HCT116 (cell line): ENCODE results near the gene ZNF804A. TPM values are rescaled to one million over a fixed set of nuclear protein-coding genes. Genes with fewer than 3 reads are reported as not detected.

Source experiments
- ATAC-seq: fragments of 200-7000 bp; cut with Tn5 transposase; 2 replicates; pipeline ENCODE4 v1.9.1; 2020; ENCODE audit warnings: mild to moderate bottlenecking, moderate library complexity
- BruUV-seq: library from RNA; stranded (reverse); fragments of 400-500 nt; replicated peaks from 2 replicates; lab custom pipeline; 2021; lab: Mats Ljungman, UMichigan
- CTCF ChIA-PET: fragments of 300-600 bp; sonication (Branson Sonifier 250); formaldehyde crosslinking; loops from one replicate; lab custom pipeline; 2021; ENCODE audit warnings: antibody characterized with exemption; lab: Charles Lee
- POLR2A ChIA-PET: fragments of 300-600, 350-600 bp; sonication (Branson Sonifier 250); formaldehyde crosslinking; loops from one replicate; lab custom pipeline; 2021; ENCODE audit warnings: antibody characterized with exemption; lab: Charles Lee
- RAD21 ChIA-PET, 2 experiments: fragments of 300-600 bp; sonication (Branson Sonifier 250); formaldehyde crosslinking; loops; one replicate each; lab custom pipeline; 2023; ENCODE audit warnings: low total read pairs in 2 of 2; ENCODE audit not compliant: uncharacterized antibody in 2 of 2, unreplicated experiment in 2 of 2, low non-redundant PET in 1 of 2; lab: Charles Lee
- DNase-seq: peaks from one replicate; pipeline ENCODE4 v3.0.0-alpha.2; 2010; ENCODE audit warnings: low read depth, low spot score
- H2AFZ ChIP-seq: fragments of 200-600 bp; shearing (Covaris generic), sonication (generic); 2 replicates; pipeline ENCODE4 v1.6.1; 2017; ENCODE audit warnings: low read depth, mixed run types, mixed read lengths, antibody characterized with exemption, low read length; ENCODE audit not compliant: poor library complexity, severe bottlenecking
- H3K27ac ChIP-seq: 2 replicates; pipeline ENCODE4 v1.5.1; 2012; ENCODE audit warnings: low read depth, low read length
- H3K27me3 ChIP-seq: fragments of 200-600 bp; sonication (generic); 2 replicates; pipeline ENCODE4 v1.6.1; 2016; ENCODE audit warnings: mixed run types, low read length, mixed read lengths; ENCODE audit not compliant: insufficient read depth
- H3K36me3 ChIP-seq, 2 experiments: fragments of 200-500 bp in 1 of 2; fragments of 200-600 bp in 1 of 2; sonication (Bioruptor generic) in 1 of 2; sonication (generic) in 1 of 2; 2 replicates each; pipeline versions ENCODE4 v1.5.1 to v1.6.1; 2014 to 2016; ENCODE audit warnings: low read length in 2 of 2, inconsistent platforms in 1 of 2, mixed read lengths in 1 of 2, mixed run types in 1 of 2; ENCODE audit not compliant: insufficient read depth in 2 of 2, control insufficient read depth in 1 of 2
- H3K4me1 ChIP-seq, 2 experiments: fragments of 200-600 bp in 1 of 2; sonication (generic) in 1 of 2; 2 replicates each; pipeline versions ENCODE4 v1.5.1 to v1.6.1; 2012 to 2017; ENCODE audit warnings: low read length in 2 of 2, inconsistent platforms in 1 of 2, mild to moderate bottlenecking in 1 of 2, mixed read lengths in 1 of 2, mixed run types in 1 of 2, moderate library complexity in 1 of 2; ENCODE audit not compliant: insufficient read depth in 2 of 2, control insufficient read depth in 1 of 2
- H3K4me2 ChIP-seq: fragments of 200-600 bp; sonication (generic); 2 replicates; pipeline ENCODE4 v1.6.1; 2017; ENCODE audit warnings: mixed run types, low read length, mixed read lengths
- H3K4me3 ChIP-seq, 2 experiments: fragments of 200-600 bp in 1 of 2; sonication (generic) in 1 of 2; replicated peaks in 1 of 2; 2 replicates each; pipeline ENCODE4 v1.5.1; 2011 to 2016; ENCODE audit warnings: low read length in 2 of 2, control low read depth in 1 of 2, low read depth in 1 of 2, mild to moderate bottlenecking in 1 of 2, mixed read lengths in 1 of 2, mixed run types in 1 of 2
- H3K79me2 ChIP-seq: fragments of 200-600 bp; sonication (generic); 2 replicates; pipeline ENCODE4 v1.6.1; 2017; ENCODE audit warnings: mild to moderate bottlenecking, mixed run types, low read length, moderate library complexity, mixed read lengths; ENCODE audit not compliant: insufficient read depth
- H3K9ac ChIP-seq: fragments of 200-600 bp; sonication (generic); 2 replicates; pipeline ENCODE4 v1.6.1; 2016; ENCODE audit warnings: low read length, mixed read lengths
- H3K9me2 ChIP-seq: fragments of 200-600 bp; sonication (generic), shearing (Covaris generic); 2 replicates; pipeline ENCODE4 v1.6.1; 2017; ENCODE audit warnings: mixed run types, mild to moderate bottlenecking, moderate library complexity; ENCODE audit not compliant: insufficient read depth
- H3K9me3 ChIP-seq, 2 experiments: fragments of 200-500 bp in 1 of 2; fragments of 200-600 bp in 1 of 2; sonication (Bioruptor generic) in 1 of 2; sonication (generic) in 1 of 2; 2 replicates each; pipeline ENCODE4 v1.6.1; 2014 to 2017; ENCODE audit warnings: low read length in 2 of 2, mixed read lengths in 2 of 2, inconsistent platforms in 1 of 2, low read depth in 1 of 2, mild to moderate bottlenecking in 1 of 2, mixed run types in 1 of 2, moderate library complexity in 1 of 2; ENCODE audit not compliant: control insufficient read depth in 1 of 2, insufficient read depth in 1 of 2
- H4K20me1 ChIP-seq: fragments of 200-600 bp; sonication (generic), shearing (Covaris generic); 2 replicates; pipeline ENCODE4 v1.6.1; 2017; ENCODE audit warnings: mixed run types, mild to moderate bottlenecking, moderate library complexity; ENCODE audit not compliant: insufficient read depth
- CBX3 ChIP-seq: IDR thresholded peaks from 2 replicates; pipeline ENCODE4 v1.6.1; 2012; ENCODE audit warnings: low read depth
- CEBPB ChIP-seq: IDR thresholded peaks from 2 replicates; pipeline ENCODE4 v1.6.1; 2012; ENCODE audit warnings: low read depth
- EGR1 ChIP-seq: IDR thresholded peaks from 2 replicates; pipeline ENCODE4 v1.6.1; 2012; ENCODE audit warnings: low read depth
- EZH2 ChIP-seq: fragments of 200-600 bp; sonication (generic); IDR thresholded peaks from 2 replicates; pipeline ENCODE4 v1.6.1; 2017; ENCODE audit warnings: antibody characterized with exemption, mixed run types
- EZH2phosphoT487 ChIP-seq: fragments of 200-600 bp; IDR thresholded peaks from 2 replicates; pipeline ENCODE4 v1.6.1; 2018; ENCODE audit warnings: antibody characterized with exemption, borderline replicate concordance
- FOSL1 ChIP-seq: IDR thresholded peaks from 2 replicates; pipeline ENCODE4 v1.6.1; 2012; ENCODE audit warnings: low read depth
- JUND ChIP-seq: IDR thresholded peaks from 2 replicates; pipeline ENCODE4 v1.6.1; 2012
- MAX ChIP-seq: IDR thresholded peaks from 2 replicates; pipeline ENCODE4 v1.6.1; 2012
- POLR2A ChIP-seq: IDR thresholded peaks from 2 replicates; pipeline ENCODE4 v1.7.0; 2011; ENCODE audit warnings: borderline replicate concordance; ENCODE audit not compliant: insufficient read depth, insufficient read length; ENCODE audit errors: extremely low read depth
- POLR2AphosphoS5 ChIP-seq: IDR thresholded peaks from 2 replicates; pipeline ENCODE4 v1.6.1; 2011; ENCODE audit warnings: mild to moderate bottlenecking, low read depth, low read length, moderate library complexity
- REST ChIP-seq: IDR thresholded peaks from 2 replicates; pipeline ENCODE4 v1.6.1; 2012; ENCODE audit warnings: low read depth
- SIN3A ChIP-seq: IDR thresholded peaks from 2 replicates; pipeline ENCODE4 v1.6.1; 2012; ENCODE audit warnings: low read depth
- SP1 ChIP-seq: IDR thresholded peaks from 2 replicates; pipeline ENCODE4 v1.6.1; 2012; ENCODE audit warnings: low read depth
- SRF ChIP-seq: IDR thresholded peaks from 2 replicates; pipeline ENCODE4 v1.6.1; 2012; ENCODE audit warnings: low read depth
- TCF7L2 ChIP-seq: IDR thresholded peaks from 2 replicates; pipeline ENCODE4 v1.7.0; 2011; ENCODE audit warnings: borderline replicate concordance, inconsistent platforms; ENCODE audit not compliant: insufficient read depth, insufficient read length; ENCODE audit errors: extremely low read depth
- YY1 ChIP-seq: IDR thresholded peaks from 2 replicates; pipeline ENCODE4 v1.6.1; 2011; ENCODE audit warnings: low read length, low read depth, moderate library complexity, mild to moderate bottlenecking; ENCODE audit not compliant: insufficient replicate concordance; ENCODE audit errors: extremely low read depth
- ZFX ChIP-seq: fragments of 450-650 bp; IDR thresholded peaks from 2 replicates; pipeline ENCODE4 v1.6.1; 2017
- ZNF274 ChIP-seq: fragments of 200-500 bp; sonication (Bioruptor generic); IDR thresholded peaks from 2 replicates; pipeline ENCODE4 v1.6.1; 2014; ENCODE audit warnings: mild to moderate bottlenecking, low read depth, low read length, inconsistent platforms
- intact Hi-C: fragments of 100-400 bp; cut with micrococcal nuclease; formaldehyde crosslinking; loops from 2 replicates; pipeline ENCODE4 v1.10.0; 2022
- total RNA-seq: library from RNA; stranded (reverse); gene quantifications from one replicate; pipeline ENCODE4 v1.2.1, GENCODE V29; 2021; ENCODE audit not compliant: unreplicated experiment
- TF ChIP-seq, protein P1 (sequence below): IDR thresholded peaks from 2 replicates; pipeline ENCODE4 v1.6.1; 2011; ENCODE audit warnings: mild to moderate bottlenecking, low read length, moderate library complexity; ENCODE audit not compliant: insufficient replicate concordance; ENCODE audit errors: extremely low read depth
- TF ChIP-seq, protein P2 (sequence below): IDR thresholded peaks from 2 replicates; pipeline ENCODE4 v1.6.1; 2012

Gene ZNF804A
- total RNA-seq, 1 experiment from 2014 or later: 0.61 TPM

DNA sequence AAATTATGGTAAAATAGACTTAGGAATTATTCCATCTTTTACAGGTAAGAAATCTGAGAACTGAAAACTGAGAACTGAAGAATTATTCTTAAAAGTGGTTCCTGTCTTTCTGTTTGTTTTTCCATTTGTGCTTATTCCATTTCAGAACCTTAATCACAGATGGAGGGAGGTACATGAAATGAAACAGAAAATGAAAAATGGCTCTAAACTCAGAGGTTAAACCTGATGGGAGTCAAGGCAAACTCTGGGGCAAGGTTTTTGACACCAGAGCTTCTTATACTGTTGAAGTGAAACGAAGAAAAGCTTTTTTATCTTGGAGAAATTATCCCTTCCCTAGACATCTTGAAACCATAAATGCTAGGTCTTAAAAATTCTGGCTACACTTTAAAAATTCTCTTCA lies 182.1 kb downstream of the ZNF804A start (continued):
- TF ChIP-seq MAX (no peak), EGR1 (no peak), TCF7L2 (no peak)
- TF ChIP-seq, all 23 proteins: peak for 0

DNA sequence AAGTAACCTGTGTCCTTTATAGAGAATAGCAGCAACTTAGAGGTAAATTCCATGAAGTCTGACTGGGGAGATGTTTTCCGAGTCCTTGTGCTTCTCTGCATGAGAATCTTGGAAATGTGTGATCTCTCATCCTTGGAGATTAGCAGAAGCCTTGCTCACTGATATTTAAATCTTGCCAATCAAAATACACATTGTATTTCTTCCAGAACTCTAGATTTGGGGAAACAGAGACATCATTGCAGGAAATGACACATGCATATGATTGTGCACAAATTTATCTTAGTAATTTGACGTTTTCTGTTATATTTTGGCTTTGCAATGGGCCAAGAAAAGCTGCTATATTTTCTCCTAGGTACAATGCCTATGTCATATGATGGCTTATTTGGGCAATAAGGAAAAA lies 182.6 kb downstream of the ZNF804A start:
- H3K4me2 ChIP-seq: no peak overlapping the region
- H4K20me1 ChIP-seq: no peaks in the 10 kb centered on the region
- H3K4me1 ChIP-seq: no peaks in the 10 kb centered on the region
- ATAC-seq (no peak), DNase-seq (no peak)
- RAD21 ChIA-PET: no interaction called here
- intact Hi-C loops: no loop called here
- H3K9me3 ChIP-seq: no peaks in the 10 kb centered on the region
- no peaks in the 10 kb centered on the region for H3K9me2 ChIP-seq
- no peak overlapping the region for H3K9ac ChIP-seq
- no peak for TF ChIP-seq SRF
- TF ChIP-seq, protein P1, sequence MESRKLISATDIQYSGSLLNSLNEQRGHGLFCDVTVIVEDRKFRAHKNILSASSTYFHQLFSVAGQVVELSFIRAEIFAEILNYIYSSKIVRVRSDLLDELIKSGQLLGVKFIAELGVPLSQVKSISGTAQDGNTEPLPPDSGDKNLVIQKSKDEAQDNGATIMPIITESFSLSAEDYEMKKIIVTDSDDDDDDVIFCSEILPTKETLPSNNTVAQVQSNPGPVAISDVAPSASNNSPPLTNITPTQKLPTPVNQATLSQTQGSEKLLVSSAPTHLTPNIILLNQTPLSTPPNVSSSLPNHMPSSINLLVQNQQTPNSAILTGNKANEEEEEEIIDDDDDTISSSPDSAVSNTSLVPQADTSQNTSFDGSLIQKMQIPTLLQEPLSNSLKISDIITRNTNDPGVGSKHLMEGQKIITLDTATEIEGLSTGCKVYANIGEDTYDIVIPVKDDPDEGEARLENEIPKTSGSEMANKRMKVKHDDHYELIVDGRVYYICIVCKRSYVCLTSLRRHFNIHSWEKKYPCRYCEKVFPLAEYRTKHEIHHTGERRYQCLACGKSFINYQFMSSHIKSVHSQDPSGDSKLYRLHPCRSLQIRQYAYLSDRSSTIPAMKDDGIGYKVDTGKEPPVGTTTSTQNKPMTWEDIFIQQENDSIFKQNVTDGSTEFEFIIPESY: no peak
- TF ChIP-seq ZFX: no peak
- no peak for TF ChIP-seq EZH2
- TF ChIP-seq FOSL1: no peak
- no peak for TF ChIP-seq ZNF274
- TF ChIP-seq REST: no peak
- TF ChIP-seq EGR1: no peak
- no peak for TF ChIP-seq SIN3A
- TF ChIP-seq YY1: no peak
- no peak for TF ChIP-seq EZH2phosphoT487
- TF ChIP-seq CBX3: no peak
- TF ChIP-seq CEBPB: no peak
- TF ChIP-seq, protein P2, sequence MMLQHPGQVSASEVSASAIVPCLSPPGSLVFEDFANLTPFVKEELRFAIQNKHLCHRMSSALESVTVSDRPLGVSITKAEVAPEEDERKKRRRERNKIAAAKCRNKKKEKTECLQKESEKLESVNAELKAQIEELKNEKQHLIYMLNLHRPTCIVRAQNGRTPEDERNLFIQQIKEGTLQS: no peak
- TF ChIP-seq SP1: no peak
- no peak for TF ChIP-seq JUND
- no peak for TF ChIP-seq POLR2AphosphoS5
- TF ChIP-seq TCF7L2: no peak
- TF ChIP-seq POLR2A: no peak
- TF ChIP-seq, all 23 proteins: peak for 0
- Histone ChIP-seq H3K27ac (no peak overlapping the region), H3K79me2 (no peaks in the 10 kb centered on the region), H3K27me3 (no peaks in the 10 kb centered on the region), H3K36me3 (no peaks in the 10 kb centered on the region), H3K4me3 (no peak overlapping the region), H2AFZ (no peak overlapping the region)
- ChIA-PET POLR2A (no interaction called here), CTCF (no interaction called here)
- no TSS peak for BruUV-seq
